ENCODE data around the gene ERICH4.
"Not testable (repeated sequence)": the region's sequence is repeated elsewhere in the genome, so short reads cannot be mapped to it uniquely, and the experiment has no call there.

ERICH4 gene

GRCh38 chr19:41436674-41436951 lies 6.3 kb upstream of the ERICH4 start:
- no peak for DNase-seq

GRCh38 chr19:41437944-41438574 lies 4.9 kb upstream of the ERICH4 start:
- no peak for DNase-seq

GRCh38 chr19:41439441-41440222 lies 3.3 kb upstream of the ERICH4 start, which contains the start of gene DMAC2:
TSS of gene DMAC2 (minus strand) at chr19:41439912. CDS start at chr19:41439899, 13 bp downstream.
- DNase-seq = peak; percentile 98

- no peak for DNase-seq
These were observed 1.5 kb upstream of the ERICH4 start for GRCh38 chr19:41441321-41441945.

GRCh38 chr19:41443813-41444455 lies 978 bp downstream of the ERICH4 start:
- DNase-seq = no peak

GRCh38 chr19:41445575-41445974 lies 2.6 kb downstream of the ERICH4 start:
- DNase-seq = no peak

GRCh38 chr19:41447732-41448332 lies 4.9 kb downstream of the ERICH4 start:
- no peak for DNase-seq

- peak; percentile 40 for DNase-seq
These were observed 6.3 kb downstream of the ERICH4 start for GRCh38 chr19:41449079-41449864.

- no peak for DNase-seq
These were observed 6.9 kb downstream of the ERICH4 start for GRCh38 chr19:41449865-41450178.

GRCh38 chr19:41452584-41453275 lies 9.8 kb downstream of the ERICH4 start:
- DNase-seq = no peak

GRCh38 chr19:41455936-41456335 lies 13.0 kb downstream of the ERICH4 start:
- DNase-seq = no peak

GRCh38 chr19:41456342-41456918 lies 13.5 kb downstream of the ERICH4 start:
- DNase-seq = no peak

- DNase-seq = no peak
These were observed 14.3 kb downstream of the ERICH4 start for GRCh38 chr19:41457241-41457640.

GRCh38 chr19:41462497-41462896 lies 19.5 kb downstream of the ERICH4 start:
- DNase-seq = no peak

- DNase-seq = not testable (repeated sequence)
These were observed 20.6 kb downstream of the ERICH4 start for GRCh38 chr19:41463257-41464256.

GRCh38 chr19:41476583-41476982 lies 33.6 kb downstream of the ERICH4 start:
- no peak for DNase-seq

GRCh38 chr19:41478171-41478570 lies 35.2 kb downstream of the ERICH4 start:
- DNase-seq = no peak

- DNase-seq = no peak
These were observed 36.2 kb downstream of the ERICH4 start for GRCh38 chr19:41478875-41479756.

- no peak for DNase-seq
These were observed 36.8 kb downstream of the ERICH4 start for GRCh38 chr19:41479757-41480191.
